Measurements from ENCODE around the gene RBM38. TPM values are rescaled to one million over a fixed set of nuclear protein-coding genes. Genes with fewer than 3 reads are reported as not detected.

The RBM38 gene
- total RNA-seq, 1 experiment from 2014 or later = 39.2 TPM

GRCh38 chr20:57413986-57414385 lies 22.8 kb downstream of the RBM38 start:
- no peaks in the 10 kb centered on the region for H3K36me3 ChIP-seq (ENCODE audit: control insufficient read depth, insufficient read depth, low read length)
- no peaks in the 10 kb centered on the region for H3K4me1 Mint-ChIP-seq (ENCODE audit: low read depth, unreplicated experiment)
- ChIA-PET POLR2A (no interaction called here), CTCF (no interaction called here)
- no peaks in the 10 kb centered on the region for H3K4me1 ChIP-seq
- H3K9me3 ChIP-seq = no peaks in the 10 kb centered on the region
- no peak for DNase-seq
- H3K9me3 Mint-ChIP-seq (ENCODE audit: unreplicated experiment) = no peaks in the 10 kb centered on the region
- intact Hi-C loops (cut with micrococcal nuclease; ENCODE audit: unreplicated experiment) = no loop called here
- no peak overlapping the region for H3K27ac Mint-ChIP-seq (ENCODE audit: unreplicated experiment)
- peaks cover 4% of the 10 kb centered on the region for H3K27me3 Mint-ChIP-seq (ENCODE audit: insufficient read depth, unreplicated experiment)
- TF ChIP-seq, protein P1, sequence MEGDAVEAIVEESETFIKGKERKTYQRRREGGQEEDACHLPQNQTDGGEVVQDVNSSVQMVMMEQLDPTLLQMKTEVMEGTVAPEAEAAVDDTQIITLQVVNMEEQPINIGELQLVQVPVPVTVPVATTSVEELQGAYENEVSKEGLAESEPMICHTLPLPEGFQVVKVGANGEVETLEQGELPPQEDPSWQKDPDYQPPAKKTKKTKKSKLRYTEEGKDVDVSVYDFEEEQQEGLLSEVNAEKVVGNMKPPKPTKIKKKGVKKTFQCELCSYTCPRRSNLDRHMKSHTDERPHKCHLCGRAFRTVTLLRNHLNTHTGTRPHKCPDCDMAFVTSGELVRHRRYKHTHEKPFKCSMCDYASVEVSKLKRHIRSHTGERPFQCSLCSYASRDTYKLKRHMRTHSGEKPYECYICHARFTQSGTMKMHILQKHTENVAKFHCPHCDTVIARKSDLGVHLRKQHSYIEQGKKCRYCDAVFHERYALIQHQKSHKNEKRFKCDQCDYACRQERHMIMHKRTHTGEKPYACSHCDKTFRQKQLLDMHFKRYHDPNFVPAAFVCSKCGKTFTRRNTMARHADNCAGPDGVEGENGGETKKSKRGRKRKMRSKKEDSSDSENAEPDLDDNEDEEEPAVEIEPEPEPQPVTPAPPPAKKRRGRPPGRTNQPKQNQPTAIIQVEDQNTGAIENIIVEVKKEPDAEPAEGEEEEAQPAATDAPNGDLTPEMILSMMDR (IDR thresholded peaks at IDR 0.05; ENCODE audit: insufficient read depth in 1 of 2, low read depth in 1 of 2, low read length in 1 of 2, severe bottlenecking in 1 of 2, unreplicated experiment in 1 of 2) = no peak
- no TSS peak for BruUV-seq (replicated peaks)
- H3K36me3 Mint-ChIP-seq (ENCODE audit: insufficient read depth, unreplicated experiment) = peaks cover 8% of the 10 kb centered on the region
- no peak overlapping the region for H3K4me3 ChIP-seq (ENCODE audit: low read depth, low read length)
- H3K27me3 ChIP-seq (replicated peaks; ENCODE audit: control insufficient read depth, insufficient read depth, low read length) = no peaks in the 10 kb centered on the region; the same call in 1 of the 2 replicates
- no peak overlapping the region for H3K4me3 Mint-ChIP-seq (ENCODE audit: unreplicated experiment)

GRCh38 chr20:57414867-57415592 lies 23.8 kb downstream of the RBM38 start:
- Histone ChIP-seq H3K9me3 (no peaks in the 10 kb centered on the region), H3K4me3 (ENCODE audit: low read depth, low read length) (no peak overlapping the region), H3K27me3 (replicated peaks; ENCODE audit: control insufficient read depth, insufficient read depth, low read length) (no peaks in the 10 kb centered on the region; the same call in 1 of the 2 replicates), H3K4me1 (no peaks in the 10 kb centered on the region), H3K36me3 (ENCODE audit: control insufficient read depth, insufficient read depth, low read length) (no peaks in the 10 kb centered on the region)
- Mint-ChIP-seq H3K36me3 (ENCODE audit: insufficient read depth, unreplicated experiment) (peaks cover 4% of the 10 kb centered on the region), H3K27me3 (ENCODE audit: insufficient read depth, unreplicated experiment) (peaks cover 7% of the 10 kb centered on the region), H3K4me3 (ENCODE audit: unreplicated experiment) (no peak overlapping the region), H3K27ac (ENCODE audit: unreplicated experiment) (no peak overlapping the region), H3K4me1 (ENCODE audit: low read depth, unreplicated experiment) (no peaks in the 10 kb centered on the region), H3K9me3 (ENCODE audit: unreplicated experiment) (no peaks in the 10 kb centered on the region)
- no TSS peak for BruUV-seq (replicated peaks)
- TF ChIP-seq, protein P1 (IDR thresholded peaks at IDR 0.05; ENCODE audit: insufficient read depth in 1 of 2, low read depth in 1 of 2, low read length in 1 of 2, severe bottlenecking in 1 of 2, unreplicated experiment in 1 of 2) = no peak
- POLR2A ChIA-PET = no interaction called here
- intact Hi-C loops (cut with micrococcal nuclease; ENCODE audit: unreplicated experiment) = no loop called here
- CTCF ChIA-PET = no interaction called here
- DNase-seq = no peak

- Mint-ChIP-seq H3K4me1 (ENCODE audit: low read depth, unreplicated experiment) (no peaks in the 10 kb centered on the region), H3K27ac (ENCODE audit: unreplicated experiment) (no peak overlapping the region), H3K36me3 (ENCODE audit: insufficient read depth, unreplicated experiment) (no peaks in the 10 kb centered on the region), H3K27me3 (ENCODE audit: insufficient read depth, unreplicated experiment) (peaks cover 7% of the 10 kb centered on the region), H3K9me3 (ENCODE audit: unreplicated experiment) (no peaks in the 10 kb centered on the region), H3K4me3 (ENCODE audit: unreplicated experiment) (no peak overlapping the region)
- Histone ChIP-seq H3K36me3 (ENCODE audit: control insufficient read depth, insufficient read depth, low read length) (no peaks in the 10 kb centered on the region), H3K9me3 (no peaks in the 10 kb centered on the region), H3K4me3 (ENCODE audit: low read depth, low read length) (no peak overlapping the region), H3K27me3 (replicated peaks; ENCODE audit: control insufficient read depth, insufficient read depth, low read length) (no peaks in the 10 kb centered on the region; the same call in 1 of the 2 replicates), H3K4me1 (no peaks in the 10 kb centered on the region)
- POLR2A ChIA-PET = no interaction called here
- no peak for DNase-seq
- CTCF ChIA-PET = no interaction called here
- TF ChIP-seq, protein P1 (IDR thresholded peaks at IDR 0.05; ENCODE audit: insufficient read depth in 1 of 2, low read depth in 1 of 2, low read length in 1 of 2, severe bottlenecking in 1 of 2, unreplicated experiment in 1 of 2) = no peak
- no TSS peak for BruUV-seq (replicated peaks)
- intact Hi-C loops (cut with micrococcal nuclease; ENCODE audit: unreplicated experiment) = no loop called here
Observed at GRCh38 chr20:57415771-57416170, 24.6 kb downstream of the RBM38 start.

All from Caco-2 (cell line).